ENCODE results near the gene CYP4F11. TPM values are rescaled to one million over a fixed set of nuclear protein-coding genes. Genes with fewer than 3 reads are reported as not detected.
"Not testable (repeated sequence)": the region's sequence is repeated elsewhere in the genome, so short reads cannot be mapped to it uniquely, and the experiment has no call there.

CYP4F11 gene
- polyA plus RNA-seq, 2 donors, result 4.9 to 11.9 TPM

- no peaks in the 10 kb centered on the region for H3K9me3 ChIP-seq (ENCODE audit: control insufficient read depth in 2 of 2, insufficient read depth in 1 of 2, low read depth in 1 of 2, low read length in 1 of 2)
- WGBS, 2 donors, result 60 to 61% methylated on average over 6 of the region's 6 CpGs
- H3K36me3 ChIP-seq (ENCODE audit: control insufficient read depth in 2 of 2, insufficient read depth in 2 of 2, low read length in 1 of 2), result no peaks in the 10 kb centered on the region
- no peak overlapping the region for H3K4me3 ChIP-seq (ENCODE audit: low read depth in 1 of 2, low read length in 2 of 2)
- H3K4me1 ChIP-seq (ENCODE audit: control insufficient read depth in 2 of 2, insufficient read depth in 2 of 2, low read length in 1 of 2), result peaks cover 0 to 7% of the 10 kb centered on the region in 2 donors
- peak overlapping the region in 1 of 2 donors; percentile 10 for H3K27ac ChIP-seq (ENCODE audit: low read depth in 2 of 2, low read length in 1 of 2)
- H3K27me3 ChIP-seq (ENCODE audit: control insufficient read depth in 1 of 2, insufficient read depth in 2 of 2, low read length in 2 of 2), result peaks cover 0 to 4% of the 10 kb centered on the region in 2 donors
Measured at GRCh38 chr19:15954820-15955219, 20.5 kb upstream of the CYP4F11 start.

DNA sequence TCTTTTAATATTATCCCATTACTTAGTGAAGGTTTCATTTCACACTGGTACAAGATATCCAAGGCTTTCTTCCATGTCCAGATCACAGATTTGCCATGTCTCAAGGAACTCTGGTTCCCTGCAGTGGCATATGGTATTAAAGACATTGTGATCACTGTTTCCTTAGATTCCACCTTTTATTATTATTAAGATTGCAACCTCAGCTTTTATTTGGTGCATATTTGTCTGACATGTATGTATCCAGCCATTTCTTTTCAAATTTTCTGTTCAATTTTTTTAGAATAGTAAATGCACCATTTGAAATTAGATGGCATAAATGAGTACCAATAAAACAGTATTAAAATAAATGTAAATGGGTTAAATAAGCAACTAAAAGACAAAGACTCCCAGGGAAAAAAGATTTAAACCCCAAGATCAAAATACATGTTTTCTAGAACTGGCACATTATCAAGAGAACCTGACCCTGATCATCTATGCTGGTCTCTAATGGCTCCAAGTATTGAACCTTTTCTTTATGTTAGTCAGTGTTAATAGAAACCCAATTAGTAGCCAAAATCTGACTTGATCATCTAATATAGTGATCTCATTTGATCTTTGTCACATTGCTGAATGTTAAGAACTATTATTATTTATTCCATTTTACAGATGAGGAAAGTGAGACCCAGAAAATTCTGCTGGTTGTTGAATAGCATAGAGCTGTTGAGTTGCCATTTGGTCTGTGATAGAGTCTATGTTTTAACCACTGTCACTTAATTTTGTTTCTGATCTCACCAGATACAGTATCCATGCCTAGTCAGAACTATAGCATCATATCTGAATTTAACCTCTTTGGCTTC is 14.1 kb upstream of the CYP4F11 start, which contains the start of gene OR10H4:
Gene OR10H4, plus strand, starts transcription at position 786 of the 836 bp plus-strand sequence. Its CDS starts 0 bp downstream, at position 786.
- Histone ChIP-seq H3K4me1 (ENCODE audit: control insufficient read depth in 2 of 2, insufficient read depth in 2 of 2, low read length in 1 of 2) (no peaks in the 10 kb centered on the region), H3K36me3 (ENCODE audit: control insufficient read depth in 2 of 2, insufficient read depth in 2 of 2, low read length in 1 of 2) (no peaks in the 10 kb centered on the region), H3K9me3 (ENCODE audit: control insufficient read depth in 2 of 2, insufficient read depth in 1 of 2, low read depth in 1 of 2, low read length in 1 of 2) (peaks cover 3 to 9% of the 10 kb centered on the region in 2 donors), H3K4me3 (ENCODE audit: low read depth in 1 of 2, low read length in 2 of 2) (no peak within 1 kb of the TSS), H3K27ac (ENCODE audit: low read depth in 2 of 2, low read length in 1 of 2) (no peak within 1 kb of the TSS), H3K27me3 (ENCODE audit: control insufficient read depth in 1 of 2, insufficient read depth in 2 of 2, low read length in 2 of 2) (peaks cover 0 to 2% of the 10 kb centered on the region in 2 donors)

DNA sequence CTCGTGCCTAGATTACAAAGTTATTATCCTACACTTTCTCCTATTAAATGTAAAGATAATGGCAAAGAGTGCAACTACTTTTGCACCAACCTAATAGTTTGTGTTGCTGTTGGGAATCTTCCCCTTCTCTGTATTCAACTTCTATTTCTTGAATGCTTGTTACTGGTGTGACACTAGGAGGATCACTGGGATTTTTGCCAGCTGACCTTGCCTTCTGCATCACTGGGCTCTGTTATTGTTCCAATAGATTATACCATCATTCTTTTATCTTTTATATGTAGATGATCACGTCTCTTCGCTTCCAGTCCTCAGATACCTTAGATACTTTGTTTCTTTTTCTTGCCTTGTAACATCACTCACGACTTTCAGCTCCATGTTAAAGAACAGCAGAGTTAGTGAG is 11.0 kb upstream of the CYP4F11 start:
- Histone ChIP-seq H3K36me3 (ENCODE audit: control insufficient read depth in 2 of 2, insufficient read depth in 2 of 2, low read length in 1 of 2) (no peaks in the 10 kb centered on the region), H3K27ac (ENCODE audit: low read depth in 2 of 2, low read length in 1 of 2) (no peak overlapping the region), H3K4me3 (ENCODE audit: low read depth in 1 of 2, low read length in 2 of 2) (no peak overlapping the region), H3K9me3 (ENCODE audit: control insufficient read depth in 2 of 2, insufficient read depth in 1 of 2, low read depth in 1 of 2, low read length in 1 of 2) (peaks cover 3 to 9% of the 10 kb centered on the region in 2 donors), H3K4me1 (ENCODE audit: control insufficient read depth in 2 of 2, insufficient read depth in 2 of 2, low read length in 1 of 2) (no peaks in the 10 kb centered on the region), H3K27me3 (ENCODE audit: control insufficient read depth in 1 of 2, insufficient read depth in 2 of 2, low read length in 2 of 2) (peaks cover 0 to 2% of the 10 kb centered on the region in 2 donors)
- WGBS, 2 donors, result 37 to 45% methylated on average over 4 of the region's 4 CpGs

GRCh38 chr19:15944401-15944800 is 10.1 kb upstream of the CYP4F11 start:
- H3K4me1 ChIP-seq (ENCODE audit: control insufficient read depth in 2 of 2, insufficient read depth in 2 of 2, low read length in 1 of 2), result no peaks in the 10 kb centered on the region
- no peak overlapping the region for H3K27ac ChIP-seq (ENCODE audit: low read depth in 2 of 2, low read length in 1 of 2)
- H3K9me3 ChIP-seq (ENCODE audit: control insufficient read depth in 2 of 2, insufficient read depth in 1 of 2, low read depth in 1 of 2, low read length in 1 of 2), result peaks cover 3 to 6% of the 10 kb centered on the region in 2 donors
- H3K36me3 ChIP-seq (ENCODE audit: control insufficient read depth in 2 of 2, insufficient read depth in 2 of 2, low read length in 1 of 2), result no peaks in the 10 kb centered on the region
- peaks cover 0 to 2% of the 10 kb centered on the region in 2 donors for H3K27me3 ChIP-seq (ENCODE audit: control insufficient read depth in 1 of 2, insufficient read depth in 2 of 2, low read length in 2 of 2)
- 59 to 60% methylated on average over 4 of the region's 4 CpGs for WGBS, 2 donors
- H3K4me3 ChIP-seq (ENCODE audit: low read depth in 1 of 2, low read length in 2 of 2), result no peak overlapping the region

DNA sequence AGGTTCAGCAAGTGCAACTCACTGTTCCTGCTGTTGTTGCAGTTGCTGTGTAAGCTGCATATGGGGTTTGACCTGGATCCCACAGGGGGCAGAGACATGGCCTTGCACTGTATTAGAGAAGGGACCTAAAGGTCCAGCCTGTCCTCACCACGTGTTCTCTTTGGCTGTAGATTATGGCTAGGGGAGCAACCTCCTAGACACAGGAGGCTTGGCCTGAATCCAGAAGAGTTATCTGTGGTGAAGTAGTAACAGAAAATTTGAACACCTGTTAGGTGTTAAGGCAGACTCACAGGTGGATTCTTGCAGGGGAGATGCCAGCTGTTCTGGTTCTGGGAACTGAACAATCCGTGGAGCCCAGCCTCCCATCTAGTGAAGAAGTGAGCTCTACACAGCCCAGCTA is 3.4 kb upstream of the CYP4F11 start:
- peaks cover 3 to 16% of the 10 kb centered on the region in 2 donors for H3K4me1 ChIP-seq (ENCODE audit: control insufficient read depth in 2 of 2, insufficient read depth in 2 of 2, low read length in 1 of 2)
- H3K27me3 ChIP-seq (ENCODE audit: control insufficient read depth in 1 of 2, insufficient read depth in 2 of 2, low read length in 2 of 2), result no peaks in the 10 kb centered on the region
- no peak overlapping the region for H3K4me3 ChIP-seq (ENCODE audit: low read depth in 1 of 2, low read length in 2 of 2)
- WGBS, 2 donors, result 45 to 66% methylated on average over 2 of the region's 2 CpGs
- no peaks in the 10 kb centered on the region for H3K36me3 ChIP-seq (ENCODE audit: control insufficient read depth in 2 of 2, insufficient read depth in 2 of 2, low read length in 1 of 2)
- no peak overlapping the region for H3K27ac ChIP-seq (ENCODE audit: low read depth in 2 of 2, low read length in 1 of 2)
- H3K9me3 ChIP-seq (ENCODE audit: control insufficient read depth in 2 of 2, insufficient read depth in 1 of 2, low read depth in 1 of 2, low read length in 1 of 2), result no peaks in the 10 kb centered on the region

- Histone ChIP-seq H3K4me3 (ENCODE audit: low read depth in 1 of 2, low read length in 2 of 2) (no peak overlapping the region), H3K36me3 (ENCODE audit: control insufficient read depth in 2 of 2, insufficient read depth in 2 of 2, low read length in 1 of 2) (no peaks in the 10 kb centered on the region), H3K27ac (ENCODE audit: low read depth in 2 of 2, low read length in 1 of 2) (no peak overlapping the region), H3K27me3 (ENCODE audit: control insufficient read depth in 1 of 2, insufficient read depth in 2 of 2, low read length in 2 of 2) (no peaks in the 10 kb centered on the region), H3K9me3 (ENCODE audit: control insufficient read depth in 2 of 2, insufficient read depth in 1 of 2, low read depth in 1 of 2, low read length in 1 of 2) (no peaks in the 10 kb centered on the region), H3K4me1 (ENCODE audit: control insufficient read depth in 2 of 2, insufficient read depth in 2 of 2, low read length in 1 of 2) (peaks cover 3 to 16% of the 10 kb centered on the region in 2 donors)
- WGBS, 2 donors, result 83 to 91% methylated on average over 2 of the region's 2 CpGs
Measured at GRCh38 chr19:15936950-15937349, 2.6 kb upstream of the CYP4F11 start.

DNA sequence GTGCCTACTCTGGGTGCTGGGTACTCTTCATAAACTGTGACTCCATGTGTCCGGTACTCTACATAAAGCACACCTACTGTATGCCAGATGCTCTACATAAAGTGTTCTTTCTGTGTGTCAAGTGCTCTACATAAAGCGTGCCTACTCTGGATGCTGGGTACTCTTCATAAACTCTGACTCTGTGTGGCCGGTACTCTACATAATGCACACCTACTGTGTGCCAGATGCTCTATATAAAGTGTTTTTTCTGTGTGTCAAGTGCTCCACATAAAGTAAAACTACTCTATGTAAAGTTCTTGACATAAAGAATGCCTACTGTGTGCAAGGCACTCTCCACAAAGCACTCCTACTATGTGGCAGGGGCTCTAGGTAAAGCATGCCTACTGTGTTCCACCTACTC is 1.8 kb upstream of the CYP4F11 start:
- H3K4me3 ChIP-seq (ENCODE audit: low read depth in 1 of 2, low read length in 2 of 2), result no peak overlapping the region
- H3K27ac ChIP-seq (ENCODE audit: low read depth in 2 of 2, low read length in 1 of 2), result no peak overlapping the region
- peaks cover 0 to 1% of the 10 kb centered on the region in 2 donors for H3K36me3 ChIP-seq (ENCODE audit: control insufficient read depth in 2 of 2, insufficient read depth in 2 of 2, low read length in 1 of 2)
- H3K27me3 ChIP-seq (ENCODE audit: control insufficient read depth in 1 of 2, insufficient read depth in 2 of 2, low read length in 2 of 2), result no peaks in the 10 kb centered on the region
- H3K4me1 ChIP-seq (ENCODE audit: control insufficient read depth in 2 of 2, insufficient read depth in 2 of 2, low read length in 1 of 2), result peaks cover 3 to 17% of the 10 kb centered on the region in 2 donors
- no peaks in the 10 kb centered on the region for H3K9me3 ChIP-seq (ENCODE audit: control insufficient read depth in 2 of 2, insufficient read depth in 1 of 2, low read depth in 1 of 2, low read length in 1 of 2)
- WGBS, 2 donors, result 76 to 78% methylated on average over 3 of the region's 3 CpGs

DNA sequence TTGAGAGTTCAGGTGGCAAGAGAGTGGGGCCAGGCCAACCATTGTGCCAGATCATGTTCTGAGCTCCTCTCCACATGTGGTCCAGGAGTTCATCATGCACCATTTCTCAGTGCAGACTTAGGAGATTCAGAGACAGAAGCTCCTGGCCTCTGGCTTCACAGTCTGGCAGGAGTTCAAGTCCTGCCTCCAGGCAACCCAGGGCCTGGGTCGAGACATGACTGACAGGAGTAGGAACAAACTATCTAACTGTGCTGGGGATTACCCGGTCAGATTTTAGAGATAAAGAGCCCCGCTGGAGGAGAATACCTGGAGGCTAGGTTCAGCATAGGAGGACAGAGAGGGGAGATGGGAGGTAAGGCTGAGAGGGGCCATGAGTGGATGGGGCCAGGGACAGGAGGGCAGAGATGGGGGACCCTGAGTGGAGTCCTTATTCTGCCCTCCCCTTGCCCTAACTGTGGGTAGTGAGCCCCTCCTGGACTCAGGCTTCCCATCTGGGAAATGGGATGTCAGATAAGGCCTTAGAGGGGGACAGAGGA is 906 bp upstream of the CYP4F11 start:
- H3K4me3 ChIP-seq (ENCODE audit: low read depth in 1 of 2, low read length in 2 of 2), result no peak overlapping the region
- peaks cover 3 to 21% of the 10 kb centered on the region in 2 donors for H3K4me1 ChIP-seq (ENCODE audit: control insufficient read depth in 2 of 2, insufficient read depth in 2 of 2, low read length in 1 of 2)
- WGBS, 2 donors, result 34 to 50% methylated on average over 3 of the region's 3 CpGs
- H3K36me3 ChIP-seq (ENCODE audit: control insufficient read depth in 2 of 2, insufficient read depth in 2 of 2, low read length in 1 of 2), result peaks cover 0 to 8% of the 10 kb centered on the region in 2 donors
- no peaks in the 10 kb centered on the region for H3K27me3 ChIP-seq (ENCODE audit: control insufficient read depth in 1 of 2, insufficient read depth in 2 of 2, low read length in 2 of 2)
- peak overlapping the region; percentile 68 to 92 for H3K27ac ChIP-seq (ENCODE audit: low read depth in 2 of 2, low read length in 1 of 2)
- no peaks in the 10 kb centered on the region for H3K9me3 ChIP-seq (ENCODE audit: control insufficient read depth in 2 of 2, insufficient read depth in 1 of 2, low read depth in 1 of 2, low read length in 1 of 2)

DNA sequence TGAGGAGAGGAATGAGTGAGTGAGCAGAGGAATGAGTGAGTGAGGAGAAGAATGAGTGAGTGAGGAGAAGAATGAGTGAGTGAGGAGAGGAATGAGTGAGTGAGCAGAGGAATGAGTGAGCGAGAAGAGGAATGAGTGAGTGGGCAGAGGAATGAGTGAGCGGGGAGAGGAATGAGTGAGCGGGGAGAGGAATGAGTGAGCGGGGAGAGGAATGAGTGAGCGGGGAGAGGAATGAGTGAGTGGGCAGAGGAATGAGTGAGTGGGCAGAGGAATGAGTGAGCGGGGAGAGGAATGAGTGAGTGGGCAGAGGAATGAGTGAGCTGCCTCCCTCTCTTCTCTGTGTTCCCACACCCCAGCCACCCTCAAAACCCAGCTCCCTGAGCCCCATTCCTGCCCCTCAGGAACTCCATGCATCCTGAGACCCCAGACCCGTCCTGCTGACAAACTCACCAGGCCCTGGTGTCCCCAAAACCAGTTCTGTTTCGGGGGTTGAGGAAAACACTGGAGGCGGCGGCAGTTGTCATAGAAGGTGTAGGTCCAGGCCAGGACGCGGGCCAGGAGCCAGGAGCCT is 483 bp downstream of the CYP4F11 start:
- Histone ChIP-seq H3K27ac (ENCODE audit: low read depth in 2 of 2, low read length in 1 of 2) (peak overlapping the region; percentile 63 to 92), H3K4me1 (ENCODE audit: control insufficient read depth in 2 of 2, insufficient read depth in 2 of 2, low read length in 1 of 2) (peaks cover 3 to 21% of the 10 kb centered on the region in 2 donors), H3K36me3 (ENCODE audit: control insufficient read depth in 2 of 2, insufficient read depth in 2 of 2, low read length in 1 of 2) (peaks cover 0 to 12% of the 10 kb centered on the region in 2 donors), H3K4me3 (ENCODE audit: low read depth in 1 of 2, low read length in 2 of 2) (peak overlapping the region; percentile 29 to 52)
- not testable (repeated sequence) for H3K27me3 ChIP-seq (ENCODE audit: control insufficient read depth in 1 of 2, insufficient read depth in 2 of 2, low read length in 2 of 2); H3K9me3 ChIP-seq (ENCODE audit: control insufficient read depth in 2 of 2, insufficient read depth in 1 of 2, low read depth in 1 of 2, low read length in 1 of 2)
- 54 to 69% methylated on average over 12 of the region's 12 CpGs for WGBS, 2 donors

Data from esophagus (tissue), 2 donors.